Activated naive CD8-positive, alpha-beta T cell treated with anti-CD3 and anti-CD28 coated beads for 36 hours (primary cell): Measurements from ENCODE around the gene SRPK2. TPM values are rescaled to one million over a fixed set of nuclear protein-coding genes. Genes with fewer than 3 reads are reported as not detected.
"Not testable (repeated sequence)": the region's sequence is repeated elsewhere in the genome, so short reads cannot be mapped to it uniquely, and the experiment has no call there.

Experiments used
- DNase-seq: peaks from one replicate; pipeline ENCODE4 v3.0.0; 2021
- H3K27ac Mint-ChIP-seq: one replicate; pipeline ENCODE4 v1.8.0; 2022; ENCODE audit warnings: mild to moderate bottlenecking, moderate library complexity, mixed read lengths
- H3K27me3 Mint-ChIP-seq: one replicate; pipeline ENCODE4 v1.8.0; 2022; ENCODE audit warnings: mild to moderate bottlenecking, mixed read lengths
- H3K36me3 Mint-ChIP-seq: one replicate; pipeline ENCODE4 v1.8.0; 2021; ENCODE audit warnings: mild to moderate bottlenecking, mixed read lengths
- H3K4me1 Mint-ChIP-seq: one replicate; pipeline ENCODE4 v1.8.0; 2021; ENCODE audit warnings: mixed read lengths
- H3K4me3 Mint-ChIP-seq: one replicate; pipeline ENCODE4 v1.8.0; 2022; ENCODE audit warnings: mild to moderate bottlenecking, moderate library complexity, mixed read lengths
- H3K9me3 Mint-ChIP-seq: one replicate; pipeline ENCODE4 v1.8.0; 2022; ENCODE audit warnings: mixed read lengths
- total RNA-seq, 2 experiments: library from RNA; stranded (reverse); gene quantifications; one replicate each; pipeline ENCODE4 v1.2.3, GENCODE V29; 2021

The SRPK2 gene
- total RNA-seq, 2 experiments from 2014 or later = 38.2 to 38.8 TPM

DNA sequence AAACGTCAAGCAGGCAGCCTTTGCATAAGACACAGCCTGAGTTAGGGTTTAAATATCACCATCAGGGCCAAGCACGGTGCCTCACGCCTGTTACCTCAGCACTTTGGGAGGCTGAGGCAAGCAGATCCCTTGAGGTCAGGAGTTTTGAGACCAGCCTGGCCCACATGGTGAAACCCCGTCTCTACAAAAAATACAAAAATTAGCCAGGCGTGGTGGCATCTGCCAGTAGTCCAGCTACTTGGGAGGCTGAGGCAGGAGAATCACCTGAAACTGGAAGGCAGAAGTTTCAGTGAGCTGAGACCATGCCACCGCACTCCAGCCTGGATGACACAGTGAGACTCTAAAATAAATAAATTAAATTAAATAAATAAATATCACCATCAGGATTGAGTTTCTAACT is 33.0 kb downstream of the SRPK2 start:
- peaks cover 19% of the 10 kb centered on the region for H3K36me3 Mint-ChIP-seq
- peaks cover 43% of the 10 kb centered on the region for H3K4me1 Mint-ChIP-seq
- no peaks in the 10 kb centered on the region for H3K27me3 Mint-ChIP-seq
- no peak overlapping the region for H3K4me3 Mint-ChIP-seq
- H3K27ac Mint-ChIP-seq = no peak overlapping the region
- DNase-seq = no peak
- H3K9me3 Mint-ChIP-seq = peaks cover 9% of the 10 kb centered on the region

DNA sequence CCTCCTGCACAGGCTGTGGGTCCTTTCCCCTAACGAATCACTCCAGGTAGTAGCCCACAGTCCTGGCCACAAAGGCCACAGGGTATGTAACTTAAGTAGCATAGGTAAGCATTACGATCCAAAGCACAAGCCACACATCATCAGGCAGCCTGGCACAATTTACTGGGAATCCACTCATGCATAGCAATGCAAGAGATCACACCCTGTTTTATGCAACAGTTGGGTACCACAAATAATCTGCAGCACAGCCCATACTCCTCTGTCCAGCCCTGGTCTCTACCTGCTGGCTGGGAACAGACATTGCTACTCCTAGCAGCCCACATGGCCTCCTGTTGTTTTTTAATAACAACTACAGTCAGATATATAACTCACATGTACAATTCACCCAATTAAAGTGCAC is 34.3 kb downstream of the SRPK2 start:
- DNase-seq = no peak
- Mint-ChIP-seq H3K4me3 (no peak overlapping the region), H3K36me3 (peaks cover 14% of the 10 kb centered on the region), H3K4me1 (peaks cover 46% of the 10 kb centered on the region), H3K9me3 (peaks cover 5% of the 10 kb centered on the region), H3K27me3 (no peaks in the 10 kb centered on the region), H3K27ac (no peak overlapping the region)

DNA sequence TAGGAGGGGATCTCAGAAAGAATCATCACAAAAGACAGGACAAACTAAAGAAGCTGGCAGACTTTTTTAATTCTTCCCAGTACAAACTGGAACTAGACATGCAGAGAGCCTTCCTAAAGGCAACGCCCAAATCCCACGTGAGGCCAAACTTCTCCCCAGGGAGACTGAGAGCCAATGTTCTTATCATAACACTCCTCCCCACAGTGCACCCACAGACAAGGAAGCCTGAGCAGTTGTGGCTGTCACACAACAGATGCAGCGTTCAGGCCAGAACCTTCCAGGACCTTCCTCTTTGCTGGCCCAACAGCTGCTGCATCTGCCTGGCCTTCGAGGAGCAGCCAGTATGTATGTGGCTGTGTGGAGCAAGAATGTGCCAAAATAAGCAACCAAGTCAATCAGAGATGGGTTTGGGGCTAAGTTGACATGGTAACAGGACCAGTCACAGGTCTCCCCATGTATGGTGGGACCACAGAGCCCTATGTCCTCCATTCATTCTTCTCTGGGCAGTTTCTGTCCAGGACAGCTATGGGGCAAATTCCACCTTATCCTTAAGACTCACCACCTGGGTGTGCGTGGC is 34.9 kb downstream of the SRPK2 start:
- peak overlapping the region; percentile 64 for H3K27ac Mint-ChIP-seq
- peaks cover 14% of the 10 kb centered on the region for H3K36me3 Mint-ChIP-seq
- H3K4me3 Mint-ChIP-seq = no peak overlapping the region
- H3K27me3 Mint-ChIP-seq = no peaks in the 10 kb centered on the region
- peaks cover 45% of the 10 kb centered on the region for H3K4me1 Mint-ChIP-seq
- no peak for DNase-seq
- H3K9me3 Mint-ChIP-seq = peaks cover 5% of the 10 kb centered on the region

DNA sequence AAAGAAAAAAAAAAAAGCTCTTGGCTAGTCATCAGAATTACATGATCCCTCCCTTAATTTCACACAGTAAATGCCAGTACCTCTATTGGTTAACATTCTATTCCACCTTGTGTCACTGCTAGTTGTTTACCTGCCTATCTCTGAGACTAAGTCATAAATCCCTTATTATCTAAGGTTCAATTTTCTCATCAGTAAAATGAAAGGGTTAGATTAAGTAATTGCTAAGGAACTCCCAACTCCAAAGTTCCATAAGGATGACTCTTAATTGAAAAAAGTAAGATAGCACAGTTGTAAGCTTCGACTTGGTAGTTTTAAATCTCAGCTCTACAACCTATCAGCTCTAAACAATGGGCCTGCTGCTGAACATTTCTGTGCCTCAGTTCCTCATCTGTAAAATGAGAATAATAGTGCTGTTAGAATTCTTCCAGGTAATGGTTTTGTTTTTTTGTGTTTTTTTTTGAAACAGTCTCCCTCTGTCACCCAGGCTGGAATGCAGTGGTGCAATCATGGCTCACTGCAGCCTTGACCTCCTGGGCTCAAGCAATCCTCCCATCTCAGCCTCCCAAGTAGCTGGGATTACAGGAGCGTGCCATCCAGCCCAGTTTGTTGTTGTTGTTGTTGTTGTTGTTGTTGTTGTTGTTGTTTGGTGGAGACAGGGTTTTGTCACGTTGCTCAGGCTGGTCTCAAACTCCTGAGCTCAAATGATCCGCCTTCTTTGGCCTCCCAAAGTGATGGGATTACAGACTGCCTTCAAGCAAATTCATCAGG is 35.6 kb downstream of the SRPK2 start:
- Mint-ChIP-seq H3K4me1 (peaks cover 45% of the 10 kb centered on the region), H3K9me3 (peaks cover 5% of the 10 kb centered on the region), H3K27ac (peak overlapping the region; percentile 64), H3K36me3 (peaks cover 14% of the 10 kb centered on the region), H3K4me3 (no peak overlapping the region), H3K27me3 (no peaks in the 10 kb centered on the region)
- DNase-seq = no peak

DNA sequence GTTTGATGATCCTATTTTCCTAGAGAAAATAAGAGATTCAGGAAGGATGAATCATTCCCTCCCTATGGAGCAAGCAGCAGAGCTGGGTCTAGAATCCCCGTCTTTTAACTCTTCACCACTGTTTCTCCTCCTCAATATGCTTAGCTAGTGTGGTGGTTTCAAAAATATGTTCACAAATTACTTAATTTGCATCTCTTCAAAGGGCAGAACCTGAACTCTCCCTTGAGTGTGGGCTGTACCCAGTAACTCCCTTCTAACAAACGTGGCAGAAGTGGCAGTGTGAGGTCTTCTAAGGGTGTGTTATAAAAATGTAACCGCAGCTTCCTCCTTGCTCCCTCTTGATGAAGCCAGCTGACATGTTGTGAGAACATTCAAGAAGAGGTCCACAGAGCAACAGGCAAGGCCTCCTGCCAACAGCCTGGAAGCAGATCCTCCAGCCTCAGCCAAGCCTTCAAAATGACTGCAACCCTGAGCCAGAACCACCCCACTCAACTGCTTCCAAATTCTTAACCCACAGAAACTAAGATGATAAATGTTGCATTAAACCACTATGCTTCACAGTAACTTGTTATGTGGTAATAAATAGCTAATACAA is 36.6 kb downstream of the SRPK2 start:
- peaks cover 12% of the 10 kb centered on the region for H3K36me3 Mint-ChIP-seq
- H3K4me3 Mint-ChIP-seq = peak overlapping the region; percentile 20
- peak; percentile 50 for DNase-seq
- H3K9me3 Mint-ChIP-seq = peaks cover 5% of the 10 kb centered on the region
- H3K27me3 Mint-ChIP-seq = no peaks in the 10 kb centered on the region
- peak overlapping the region; percentile 73 for H3K27ac Mint-ChIP-seq
- H3K4me1 Mint-ChIP-seq = peaks cover 45% of the 10 kb centered on the region

DNA sequence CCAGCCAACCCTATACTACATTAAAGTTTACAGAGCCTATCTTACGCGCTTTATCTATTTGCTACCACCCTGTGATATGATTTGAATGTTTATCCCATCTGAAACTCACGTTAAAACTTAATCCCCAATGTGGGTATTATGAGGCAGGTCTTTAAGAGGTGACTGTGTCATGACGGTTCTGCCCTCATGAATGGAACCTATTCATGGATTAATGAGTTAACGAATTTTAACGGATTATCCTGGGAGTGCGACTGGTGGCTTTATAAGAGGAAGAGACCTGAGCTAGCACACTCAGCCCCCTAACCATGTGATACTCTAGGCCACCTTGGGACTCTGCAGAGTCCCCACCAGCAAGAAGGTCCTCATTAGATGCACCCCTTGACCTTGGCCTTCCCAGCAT is 37.8 kb downstream of the SRPK2 start:
- no peak overlapping the region for H3K4me3 Mint-ChIP-seq

DNA sequence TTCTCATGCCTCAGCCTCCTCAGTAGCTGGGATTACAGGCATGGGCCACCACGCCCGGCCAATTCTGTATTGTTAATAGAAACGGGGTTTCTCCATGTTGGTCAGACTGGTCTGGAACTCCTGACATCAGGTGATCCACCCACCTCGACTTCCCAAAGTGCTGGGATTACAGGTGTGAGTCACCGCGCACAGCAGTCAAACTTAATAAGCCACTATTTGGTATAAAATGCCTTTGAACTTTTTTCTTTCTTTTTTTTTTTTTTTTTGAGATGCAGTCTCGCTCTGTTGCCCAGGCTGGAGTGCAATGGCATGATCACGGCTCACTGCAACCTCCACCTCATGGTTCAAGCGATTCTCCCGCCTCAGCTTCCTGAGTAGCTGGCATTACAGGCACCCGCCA is 40.5 kb downstream of the SRPK2 start:
- not testable (repeated sequence) for DNase-seq, H3K36me3 Mint-ChIP-seq, H3K27ac Mint-ChIP-seq, H3K4me3 Mint-ChIP-seq, H3K27me3 Mint-ChIP-seq, H3K9me3 Mint-ChIP-seq
- H3K4me1 Mint-ChIP-seq = peaks cover 50% of the 10 kb centered on the region

More for the DNA sequence above, 37.8 kb downstream of the SRPK2 start:
- H3K27ac Mint-ChIP-seq = peak overlapping the region; percentile 60
- H3K9me3 Mint-ChIP-seq = peaks cover 5% of the 10 kb centered on the region
- H3K4me1 Mint-ChIP-seq = peaks cover 54% of the 10 kb centered on the region
- no peaks in the 10 kb centered on the region for H3K27me3 Mint-ChIP-seq
- peaks cover 12% of the 10 kb centered on the region for H3K36me3 Mint-ChIP-seq
- no peak for DNase-seq

DNA sequence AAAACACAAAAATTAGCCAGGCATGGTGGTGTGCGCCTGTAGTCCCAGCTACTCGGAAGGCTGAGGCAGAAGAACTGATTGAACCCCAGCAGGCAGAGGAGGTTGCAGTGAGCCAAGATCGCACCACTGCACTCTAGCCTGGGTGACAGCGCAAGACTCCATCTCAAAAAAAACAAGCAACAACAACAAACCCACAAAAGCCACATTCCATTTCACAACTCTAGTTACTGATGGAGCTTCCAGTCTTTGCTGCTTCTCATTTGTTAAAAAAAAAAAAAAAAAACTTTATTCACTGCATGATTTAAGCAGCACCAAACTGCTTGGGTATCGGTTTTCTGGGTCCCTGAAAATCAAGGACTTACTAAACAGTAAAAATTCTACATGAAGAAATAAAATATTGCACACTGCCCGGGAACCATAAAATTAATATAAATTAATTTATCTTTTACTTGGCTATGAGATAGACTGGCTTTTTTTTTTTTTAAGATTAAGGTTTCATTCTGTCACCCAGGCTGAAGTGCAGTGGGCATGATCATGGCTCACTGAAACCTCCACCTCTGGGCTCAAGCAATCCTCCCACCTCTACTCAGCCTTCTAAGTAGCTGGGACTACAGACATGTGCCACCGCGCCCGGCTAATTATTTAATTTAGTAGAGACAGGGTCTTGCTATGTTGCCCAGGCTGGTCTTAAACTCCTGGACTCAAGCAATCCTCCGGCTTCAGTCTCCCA is 42.0 kb downstream of the SRPK2 start:
- Mint-ChIP-seq H3K36me3 (peaks cover 1% of the 10 kb centered on the region), H3K9me3 (no peaks in the 10 kb centered on the region), H3K27me3 (no peaks in the 10 kb centered on the region), H3K4me3 (no peak overlapping the region), H3K27ac (no peak overlapping the region), H3K4me1 (peaks cover 48% of the 10 kb centered on the region)
- no peak for DNase-seq

DNA sequence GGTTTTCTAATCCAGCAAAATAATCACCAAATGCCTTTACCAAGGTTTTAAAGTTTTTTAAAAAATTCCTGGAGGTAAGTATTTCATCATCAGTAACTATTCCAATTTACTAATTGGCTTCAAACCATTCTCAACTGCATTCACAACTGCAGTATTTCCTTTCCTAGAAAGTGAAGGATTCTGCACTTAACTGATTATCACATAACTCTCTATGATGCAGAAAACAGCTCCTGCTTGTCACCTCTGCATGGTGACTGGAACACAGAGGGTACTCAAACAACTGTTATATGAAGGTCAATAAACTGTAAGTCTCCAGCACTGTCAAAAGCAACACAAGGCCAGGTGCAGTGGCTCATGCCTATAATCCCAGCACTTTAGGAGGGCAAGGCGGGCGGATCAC is 42.6 kb downstream of the SRPK2 start:
- Mint-ChIP-seq H3K27ac (no peak overlapping the region), H3K27me3 (no peaks in the 10 kb centered on the region), H3K4me3 (no peak overlapping the region), H3K36me3 (peaks cover 1% of the 10 kb centered on the region), H3K4me1 (peaks cover 48% of the 10 kb centered on the region), H3K9me3 (no peaks in the 10 kb centered on the region)
- DNase-seq = no peak

DNA sequence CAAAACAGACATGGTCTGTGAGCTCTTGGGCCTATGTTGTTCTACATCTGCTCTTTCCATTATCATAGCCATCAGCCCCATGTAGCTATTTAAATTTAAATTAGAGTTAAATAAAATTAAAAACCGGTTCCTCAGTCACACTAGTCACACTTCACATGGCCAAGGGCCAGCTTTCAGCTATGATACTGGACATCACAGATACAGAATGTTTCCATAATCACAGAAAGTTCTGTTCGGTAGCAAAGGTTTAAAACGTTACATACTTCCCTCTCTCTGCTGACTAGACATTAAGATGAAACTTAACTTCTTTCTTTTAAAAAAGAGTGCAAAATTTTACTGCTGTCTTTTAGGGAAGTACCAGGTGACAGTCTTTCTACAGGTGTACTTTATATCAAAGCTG is 43.0 kb downstream of the SRPK2 start:
- H3K36me3 Mint-ChIP-seq = peaks cover 1% of the 10 kb centered on the region
- DNase-seq = no peak
- no peak overlapping the region for H3K4me3 Mint-ChIP-seq
- no peaks in the 10 kb centered on the region for H3K27me3 Mint-ChIP-seq
- H3K27ac Mint-ChIP-seq = no peak overlapping the region
- H3K9me3 Mint-ChIP-seq = no peaks in the 10 kb centered on the region
- H3K4me1 Mint-ChIP-seq = peaks cover 46% of the 10 kb centered on the region

DNA sequence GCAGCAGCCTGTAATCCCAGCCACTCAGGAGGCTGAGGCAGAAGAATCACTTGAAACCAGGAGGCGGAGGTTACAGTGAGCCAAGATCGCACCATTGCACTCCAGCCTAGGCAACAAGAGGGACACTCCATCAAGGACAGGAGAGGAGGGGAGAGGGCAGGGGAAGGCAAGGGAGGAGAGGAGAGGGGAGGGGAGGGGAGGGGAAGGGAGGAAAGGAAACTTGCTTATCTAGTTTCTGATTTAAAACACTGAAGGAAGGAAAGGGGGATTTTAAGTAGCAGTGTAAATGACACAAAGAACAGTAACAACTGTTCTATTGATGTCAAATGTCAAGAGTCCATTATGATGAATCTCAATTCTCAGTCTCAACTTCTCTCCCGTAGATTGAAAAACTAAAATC is 43.7 kb downstream of the SRPK2 start:
- Mint-ChIP-seq H3K9me3 (no peaks in the 10 kb centered on the region), H3K27ac (peak overlapping the region; percentile 40), H3K27me3 (no peaks in the 10 kb centered on the region), H3K36me3 (peaks cover 1% of the 10 kb centered on the region), H3K4me3 (no peak overlapping the region), H3K4me1 (peaks cover 47% of the 10 kb centered on the region)
- no peak for DNase-seq

DNA sequence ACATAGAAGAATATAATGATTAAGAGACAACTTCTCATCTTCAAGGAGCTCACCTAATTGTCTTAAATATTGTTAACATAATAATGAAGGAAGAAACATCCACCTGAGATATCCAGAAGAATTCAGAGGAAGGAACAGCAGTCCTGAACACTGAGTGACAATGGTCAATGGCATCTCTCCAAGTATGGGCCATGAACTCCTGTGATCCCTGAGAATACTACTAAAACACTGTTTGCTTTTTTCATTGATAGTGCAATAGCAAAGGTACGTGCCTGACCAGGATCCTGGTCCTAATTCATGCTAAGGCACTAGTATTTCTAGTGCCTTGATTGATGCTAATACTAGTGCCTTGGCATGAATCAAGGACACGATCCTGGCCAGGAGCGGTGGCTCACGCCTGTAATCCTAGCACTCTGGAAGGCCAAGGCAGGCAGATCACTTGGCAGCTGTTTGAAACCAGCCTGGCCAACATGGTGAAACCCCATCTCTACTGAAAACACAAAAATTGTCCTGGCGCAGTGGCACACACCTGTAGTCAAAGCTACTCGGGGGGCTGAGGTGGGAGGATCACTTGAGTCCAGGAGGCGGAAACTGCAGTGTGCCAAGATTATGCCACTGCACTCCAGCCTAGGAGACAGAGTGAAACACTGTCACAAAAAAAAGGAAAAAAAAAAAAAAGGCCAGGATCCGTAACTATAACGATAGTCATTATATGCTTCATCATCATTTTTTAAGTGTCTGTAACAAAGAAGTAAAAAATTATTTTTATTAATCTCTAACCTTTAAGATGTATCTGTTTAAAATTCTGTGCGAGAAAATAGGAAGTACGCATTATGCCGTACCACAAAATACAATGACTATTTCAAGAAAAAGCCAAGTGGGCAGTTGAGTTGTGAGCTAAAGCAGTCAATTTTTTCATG is 49.1 kb downstream of the SRPK2 start:
- no peak overlapping the region for H3K27ac Mint-ChIP-seq
- H3K36me3 Mint-ChIP-seq = peaks cover 1% of the 10 kb centered on the region
- DNase-seq = no peak
- H3K4me1 Mint-ChIP-seq = peaks cover 22% of the 10 kb centered on the region
- no peaks in the 10 kb centered on the region for H3K27me3 Mint-ChIP-seq
- H3K4me3 Mint-ChIP-seq = no peak overlapping the region
- no peaks in the 10 kb centered on the region for H3K9me3 Mint-ChIP-seq

DNA sequence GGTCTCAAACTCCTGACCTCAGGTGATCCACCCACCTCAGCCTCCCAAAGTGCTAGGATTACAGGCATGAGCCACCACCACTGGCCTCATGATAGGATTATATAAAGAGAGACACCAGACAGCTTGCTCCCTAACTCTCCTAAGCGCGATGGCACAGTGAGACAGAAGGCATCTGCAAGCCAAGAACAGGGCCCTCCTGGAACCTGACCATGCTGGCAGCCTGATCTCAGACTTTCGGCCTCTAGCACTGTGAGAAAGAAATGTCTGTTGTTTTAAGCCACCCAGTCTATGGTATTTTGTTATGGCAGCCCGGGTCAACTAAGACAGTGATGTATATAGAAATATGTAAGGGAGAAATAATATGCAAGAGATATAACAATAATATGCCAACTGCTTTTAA is 51.2 kb downstream of the SRPK2 start:
- Mint-ChIP-seq H3K9me3 (no peaks in the 10 kb centered on the region), H3K4me3 (no peak overlapping the region), H3K4me1 (peaks cover 14% of the 10 kb centered on the region), H3K36me3 (no peaks in the 10 kb centered on the region), H3K27ac (no peak overlapping the region), H3K27me3 (no peaks in the 10 kb centered on the region)
- no peak for DNase-seq

DNA sequence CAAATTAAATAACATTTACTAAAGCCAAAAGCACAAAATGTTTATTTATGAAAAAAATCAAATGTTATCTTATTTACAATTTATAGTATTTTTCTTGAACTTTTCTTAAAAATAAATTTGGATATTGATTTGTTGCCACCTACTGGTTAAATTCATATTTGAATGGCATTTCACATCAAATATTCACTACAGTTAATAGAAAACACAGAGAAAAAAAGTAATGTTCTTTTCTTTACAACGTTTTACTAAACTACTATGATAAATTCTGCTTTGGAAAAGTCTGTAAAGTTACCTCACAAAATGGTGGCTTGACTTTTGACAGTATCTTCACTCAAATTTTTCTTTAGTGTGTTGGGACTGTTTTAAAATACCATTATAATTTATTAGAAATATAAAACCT is 52.7 kb downstream of the SRPK2 start:
- no peaks in the 10 kb centered on the region for H3K27me3 Mint-ChIP-seq
- no peaks in the 10 kb centered on the region for H3K9me3 Mint-ChIP-seq
- DNase-seq = no peak
- peaks cover 17% of the 10 kb centered on the region for H3K4me1 Mint-ChIP-seq
- H3K36me3 Mint-ChIP-seq = no peaks in the 10 kb centered on the region
- H3K4me3 Mint-ChIP-seq = no peak overlapping the region
- no peak overlapping the region for H3K27ac Mint-ChIP-seq
